Chondrocyte (in vitro differentiated cells): ENCODE results near the gene GAGE12J. TPM values are rescaled to one million over a fixed set of nuclear protein-coding genes. Genes with fewer than 3 reads are reported as not detected.

Experiments used
- total RNA-seq: library from RNA; stranded (reverse); gene quantifications from 3 replicates; pipeline ENCODE4 v1.2.1, GENCODE V29; 2021

Gene GAGE12J
- total RNA-seq, 1 donor from 2014 or later = not detected

Other genes with a start within 250 kb of the GAGE12J start
- 51.9 to 58.3 TPM (median 53.4 TPM) in 3 replicates for gene PRAF2, start 248.0 kb upstream of the GAGE12J start, total RNA-seq
- gene WDR45, start 242.2 kb upstream of the GAGE12J start, total RNA-seq = 49.2 to 63.0 TPM (median 49.3 TPM) in 3 replicates
- gene GPKOW, start 198.3 kb upstream of the GAGE12J start, total RNA-seq = 16.0 to 17.5 TPM (median 17.2 TPM) in 3 replicates
- gene MAGIX, start 159.3 kb upstream of the GAGE12J start, total RNA-seq = 1.6 to 3.5 TPM (median 2.9 TPM) in 3 replicates
- gene PLP2, start 150.1 kb upstream of the GAGE12J start, total RNA-seq = 120 to 203 TPM (median 187 TPM) in 3 replicates
- gene PRICKLE3, start 135.7 kb upstream of the GAGE12J start, total RNA-seq = 7.2 to 8.2 TPM (median 7.5 TPM) in 3 replicates
- 0.87 to 1.5 TPM (median 1.4 TPM) in 3 replicates for gene SYP, start 121.8 kb upstream of the GAGE12J start, total RNA-seq
- gene CACNA1F, start 88.7 kb upstream of the GAGE12J start, total RNA-seq = not detected in 3 replicates
- 12.3 to 13.2 TPM (median 12.8 TPM) in 3 replicates for gene CCDC22, start 86.6 kb upstream of the GAGE12J start, total RNA-seq
- 0.12 to 0.28 TPM in 2 of 3 replicates, not detected in the other for gene FOXP3, start 57.3 kb upstream of the GAGE12J start, total RNA-seq
- 6.6 to 15.0 TPM (median 8.0 TPM) in 3 replicates for gene PPP1R3F, start 52.2 kb upstream of the GAGE12J start, total RNA-seq
- not detected in 3 replicates for gene GAGE10, start 18.4 kb upstream of the GAGE12J start, total RNA-seq
- not detected in 3 replicates for gene GAGE13, start 9.5 kb downstream of the GAGE12J start, total RNA-seq
- gene GAGE12C, start 210.1 kb downstream of the GAGE12J start, total RNA-seq = not detected in 3 replicates
- not detected in 3 replicates for gene GAGE12D, start 219.7 kb downstream of the GAGE12J start, total RNA-seq
- not detected in 3 replicates for gene GAGE12E, start 229.3 kb downstream of the GAGE12J start, total RNA-seq
- not detected in 3 replicates for gene GAGE12F, start 238.8 kb downstream of the GAGE12J start, total RNA-seq
- gene GAGE12G, start 248.4 kb downstream of the GAGE12J start, total RNA-seq = not detected in 3 replicates